NOMO-1 treated with DMSO at 0.1 percent for 48 hours (cell line): ENCODE data around the gene FOXO6.
A peak's percentile ranks its signal among the peaks of the same experiment; 100 is the strongest.

ENCODE experiments used
- DNase-seq: peaks from one replicate; lab custom pipeline; 2025; ENCODE audit not compliant: unreplicated experiment; lab: John Stamatoyannopoulos, UW

FOXO6 gene

GRCh38 chr1:41423511-41424191 lies 62.4 kb downstream of the FOXO6 start:
- no peak for DNase-seq

GRCh38 chr1:41424581-41425118 lies 63.4 kb downstream of the FOXO6 start:
- DNase-seq, result no peak

- DNase-seq, result no peak
Measured at GRCh38 chr1:41425369-41425768, 64.1 kb downstream of the FOXO6 start.

- no peak for DNase-seq
Measured at GRCh38 chr1:41426201-41426890, 65.1 kb downstream of the FOXO6 start.

- DNase-seq, result no peak
Measured at GRCh38 chr1:41427122-41427913, 66.1 kb downstream of the FOXO6 start.

- peak; percentile 76 for DNase-seq
Measured at GRCh38 chr1:41427916-41428737, 66.9 kb downstream of the FOXO6 start.

GRCh38 chr1:41428738-41429640 lies 67.8 kb downstream of the FOXO6 start:
- no peak for DNase-seq

GRCh38 chr1:41429641-41430035 lies 68.4 kb downstream of the FOXO6 start:
- no peak for DNase-seq

- no peak for DNase-seq
Measured at GRCh38 chr1:41430069-41430468, 68.8 kb downstream of the FOXO6 start.

- no peak for DNase-seq
Measured at GRCh38 chr1:41430582-41430981, 69.3 kb downstream of the FOXO6 start.

GRCh38 chr1:41431490-41432350 lies 70.5 kb downstream of the FOXO6 start:
- no peak for DNase-seq
